ENCODE results near the gene IMPG2.

DNA sequence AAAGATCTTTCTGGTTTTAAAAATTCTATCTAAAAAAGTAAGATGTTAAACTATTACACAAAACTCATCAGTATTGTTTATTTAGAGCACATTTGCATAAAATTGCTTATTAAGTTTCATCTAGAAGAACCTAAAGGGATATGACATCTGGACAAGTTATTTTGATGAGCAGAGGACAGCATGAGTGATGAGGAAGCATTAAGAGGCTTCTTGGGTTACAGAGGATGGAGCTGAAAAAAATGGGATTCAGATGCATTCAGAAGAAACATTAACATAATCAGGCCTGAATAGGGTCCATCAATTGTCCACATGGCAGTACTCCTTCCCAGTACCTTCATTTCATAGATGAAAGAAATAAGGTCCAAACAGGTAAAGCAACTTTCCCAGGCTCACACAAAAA, 41.6 kb downstream of the IMPG2 start:
- TF ChIP-seq EZH2 (IDR thresholded peaks at IDR 0.05; ENCODE audit: borderline replicate concordance, low read depth, low read length, poor library complexity, severe bottlenecking): no peak
- TF ChIP-seq, protein P1, sequence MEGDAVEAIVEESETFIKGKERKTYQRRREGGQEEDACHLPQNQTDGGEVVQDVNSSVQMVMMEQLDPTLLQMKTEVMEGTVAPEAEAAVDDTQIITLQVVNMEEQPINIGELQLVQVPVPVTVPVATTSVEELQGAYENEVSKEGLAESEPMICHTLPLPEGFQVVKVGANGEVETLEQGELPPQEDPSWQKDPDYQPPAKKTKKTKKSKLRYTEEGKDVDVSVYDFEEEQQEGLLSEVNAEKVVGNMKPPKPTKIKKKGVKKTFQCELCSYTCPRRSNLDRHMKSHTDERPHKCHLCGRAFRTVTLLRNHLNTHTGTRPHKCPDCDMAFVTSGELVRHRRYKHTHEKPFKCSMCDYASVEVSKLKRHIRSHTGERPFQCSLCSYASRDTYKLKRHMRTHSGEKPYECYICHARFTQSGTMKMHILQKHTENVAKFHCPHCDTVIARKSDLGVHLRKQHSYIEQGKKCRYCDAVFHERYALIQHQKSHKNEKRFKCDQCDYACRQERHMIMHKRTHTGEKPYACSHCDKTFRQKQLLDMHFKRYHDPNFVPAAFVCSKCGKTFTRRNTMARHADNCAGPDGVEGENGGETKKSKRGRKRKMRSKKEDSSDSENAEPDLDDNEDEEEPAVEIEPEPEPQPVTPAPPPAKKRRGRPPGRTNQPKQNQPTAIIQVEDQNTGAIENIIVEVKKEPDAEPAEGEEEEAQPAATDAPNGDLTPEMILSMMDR (conservative IDR thresholded peaks at IDR 0.05; ENCODE audit: low read depth, low read length): no peak

Measured in A673 (cell line).